H1 (cell line): Measurements from ENCODE around the gene WTIP. TPM values are rescaled to one million over a fixed set of nuclear protein-coding genes. Genes with fewer than 3 reads are reported as not detected.

Experiments used
- CTCF ChIA-PET: fragments of 300-600 bp; sonication (Branson Sonifier 250); formaldehyde crosslinking; loops from one replicate; lab custom pipeline; 2021; ENCODE audit not compliant: partially characterized antibody; lab: Charles Lee
- POLR2A ChIA-PET: fragments of 300-600 bp; sonication (Branson Sonifier 250); formaldehyde crosslinking; loops from one replicate; lab custom pipeline; 2021; ENCODE audit warnings: inconsistent platforms; ENCODE audit not compliant: partially characterized antibody; lab: Charles Lee
- DNase-seq, 2 experiments: peaks; one replicate each; pipeline versions ENCODE4 v3.0.0 to v3.0.0-alpha.2; 2010 to 2022; ENCODE audit warnings: low spot score in 2 of 2, low read depth in 1 of 2, mixed read lengths in 1 of 2
- FAIRE-seq: peaks from 2 replicates; lab custom pipeline; 2011; peaks lifted over from hg19 to GRCh38; lab: Jason Lieb, UNC
- H2AFZ ChIP-seq: 2 replicates; pipeline ENCODE4 v1.8.1; 2012; ENCODE audit warnings: low read length, inconsistent platforms
- H2AK5ac ChIP-seq: 2 replicates; pipeline ENCODE4 v1.6.1; 2013; ENCODE audit warnings: low read depth, low read length
- H2BK120ac ChIP-seq: replicated peaks from 2 replicates; pipeline ENCODE3; 2013; ENCODE audit warnings: low read depth, low read length, inconsistent platforms
- H2BK12ac ChIP-seq: 2 replicates; pipeline ENCODE4 v1.6.1; 2013; ENCODE audit warnings: low read depth, low read length
- H2BK15ac ChIP-seq: 2 replicates; pipeline ENCODE4 v1.6.1; 2013; ENCODE audit warnings: low read length
- H2BK20ac ChIP-seq: 2 replicates; pipeline ENCODE4 v1.6.1; 2013; ENCODE audit warnings: low read length
- H2BK5ac ChIP-seq: 2 replicates; pipeline ENCODE4 v1.6.1; 2013; ENCODE audit warnings: low read depth, low read length
- H3K14ac ChIP-seq: 2 replicates; pipeline ENCODE4 v1.6.1; 2013; ENCODE audit warnings: inconsistent platforms; ENCODE audit not compliant: insufficient read length
- H3K18ac ChIP-seq: 2 replicates; pipeline ENCODE4 v1.6.1; 2013; ENCODE audit warnings: low read length; ENCODE audit errors: extremely low read depth
- H3K23ac ChIP-seq: 2 replicates; pipeline ENCODE4 v1.6.1; 2013; ENCODE audit warnings: inconsistent platforms; ENCODE audit not compliant: insufficient read length
- H3K23me2 ChIP-seq: 2 replicates; pipeline ENCODE4 v1.6.1; 2013; ENCODE audit warnings: low read depth, low read length
- H3K27ac ChIP-seq: 2 replicates; pipeline ENCODE4 v1.6.1; 2011; ENCODE audit warnings: low read depth, low read length, inconsistent platforms
- H3K27me3 ChIP-seq, 4 experiments: replicated peaks in 1 of 4; 1 replicate in 1 of 4; 2 replicates in 3 of 4; pipeline versions ENCODE4 v1.6.1 to v1.8.1; 2011 to 2013; ENCODE audit warnings: low read length in 3 of 4, mild to moderate bottlenecking in 3 of 4, inconsistent platforms in 2 of 4, mixed read lengths in 2 of 4, moderate library complexity in 1 of 4; ENCODE audit not compliant: control insufficient read depth in 3 of 4, insufficient read depth in 3 of 4; ENCODE audit errors: extremely low read depth in 1 of 4
- H3K36me3 ChIP-seq, 4 experiments: 2 replicates each; pipeline versions ENCODE4 v1.6.1 to v1.8.1; 2011 to 2013; ENCODE audit warnings: mild to moderate bottlenecking in 4 of 4, low read length in 3 of 4, moderate library complexity in 2 of 4, control low read depth in 1 of 4, inconsistent platforms in 1 of 4; ENCODE audit not compliant: insufficient read depth in 4 of 4, control insufficient read depth in 2 of 4
- H3K4ac ChIP-seq: replicated peaks from 2 replicates; pipeline ENCODE3; 2013; ENCODE audit warnings: low read length, low read depth, mixed read lengths, inconsistent platforms; ENCODE audit not compliant: insufficient read length
- H3K4me1 ChIP-seq, 4 experiments: replicated peaks in 1 of 4; 1 replicate in 1 of 4; 2 replicates in 3 of 4; pipeline versions ENCODE4 v1.6.1 to v1.8.1; 2011 to 2013; ENCODE audit warnings: low read length in 3 of 4, inconsistent platforms in 2 of 4, mixed read lengths in 1 of 4; ENCODE audit not compliant: insufficient read depth in 4 of 4, control insufficient read depth in 3 of 4
- H3K4me2 ChIP-seq, 2 experiments: 2 replicates each; pipeline versions ENCODE4 v1.6.1 to v1.8.1; 2011 to 2013; ENCODE audit warnings: low read depth in 2 of 2, low read length in 2 of 2, control low read depth in 1 of 2, inconsistent platforms in 1 of 2, mild to moderate bottlenecking in 1 of 2; ENCODE audit not compliant: insufficient read depth in 1 of 2
- H3K4me3 ChIP-seq, 4 experiments: fragments of 200-600, 300-600 bp in 1 of 4; sonication (generic), shearing (Covaris generic), sonication (Bioruptor Twin) in 1 of 4; 2 replicates each; pipeline versions ENCODE4 v1.5.1 to v1.8.1; 2011 to 2016; ENCODE audit warnings: low read length in 4 of 4, low read depth in 3 of 4, control low read depth in 2 of 4, inconsistent platforms in 2 of 4, mild to moderate bottlenecking in 2 of 4, mixed read lengths in 1 of 4, moderate library complexity in 1 of 4; ENCODE audit not compliant: insufficient read depth in 2 of 4; ENCODE audit errors: extremely low read depth in 1 of 4
- H3K56ac ChIP-seq: replicated peaks from 2 replicates; pipeline ENCODE3; 2013; ENCODE audit warnings: low read depth, mild to moderate bottlenecking, mixed read lengths, low read length, inconsistent platforms; ENCODE audit not compliant: insufficient read length
- H3K79me1 ChIP-seq: 2 replicates; pipeline ENCODE4 v1.6.1; 2013; ENCODE audit warnings: low read depth, low read length, control low read depth
- H3K79me2 ChIP-seq, 2 experiments: 2 replicates each; pipeline versions ENCODE4 v1.6.1 to v1.8.1; 2012 to 2013; ENCODE audit warnings: low read length in 2 of 2, mild to moderate bottlenecking in 2 of 2, inconsistent platforms in 1 of 2; ENCODE audit not compliant: insufficient read depth in 2 of 2, control insufficient read depth in 1 of 2
- H3K9ac ChIP-seq, 4 experiments: replicated peaks in 1 of 4; 1 replicate in 1 of 4; 2 replicates in 3 of 4; pipeline versions ENCODE4 v1.6.1 to v1.8.1; 2011 to 2013; ENCODE audit warnings: low read depth in 3 of 4, low read length in 3 of 4, control low read depth in 2 of 4, mild to moderate bottlenecking in 2 of 4, moderate library complexity in 2 of 4, inconsistent platforms in 1 of 4; ENCODE audit errors: extremely low read depth in 1 of 4
- H3K9me3 ChIP-seq, 2 experiments: 2 replicates each; pipeline versions ENCODE4 v1.6.1 to v1.8.1; 2012 to 2013; ENCODE audit warnings: mild to moderate bottlenecking in 2 of 2, moderate library complexity in 2 of 2, control low read depth in 1 of 2, inconsistent platforms in 1 of 2, low read depth in 1 of 2, low read length in 1 of 2, mixed read lengths in 1 of 2; ENCODE audit not compliant: insufficient read depth in 2 of 2
- H4K20me1 ChIP-seq, 2 experiments: replicated peaks in 1 of 2; 2 replicates each; pipeline versions ENCODE3 to v1.8.1; 2011 to 2013; ENCODE audit warnings: inconsistent platforms in 2 of 2, low read length in 2 of 2, mild to moderate bottlenecking in 1 of 2; ENCODE audit not compliant: insufficient read depth in 2 of 2, control insufficient read depth in 1 of 2
- H4K5ac ChIP-seq: 2 replicates; pipeline ENCODE4 v1.6.1; 2013; ENCODE audit warnings: low read length, low read depth, mixed read lengths, inconsistent platforms; ENCODE audit not compliant: insufficient read length
- H4K8ac ChIP-seq: 2 replicates; pipeline ENCODE4 v1.8.0; 2013; ENCODE audit warnings: mild to moderate bottlenecking, moderate library complexity, low read length, inconsistent platforms; ENCODE audit not compliant: insufficient read depth; ENCODE audit errors: extremely low read depth
- H4K91ac ChIP-seq: replicated peaks from 2 replicates; pipeline ENCODE3; 2013; ENCODE audit warnings: low read length, mixed read lengths, inconsistent platforms; ENCODE audit not compliant: insufficient read length
- BRCA1 ChIP-seq: IDR thresholded peaks from 2 replicates; pipeline ENCODE4 v1.6.1; 2012; ENCODE audit warnings: low read depth, low read length, improper control_type of control experiment
- CHD2 ChIP-seq: IDR thresholded peaks from 2 replicates; pipeline ENCODE4 v1.6.1; 2012; ENCODE audit warnings: low read length, improper control_type of control experiment
- CREB1 ChIP-seq: IDR thresholded peaks from 2 replicates; pipeline ENCODE4 v1.6.1; 2012; ENCODE audit warnings: inconsistent platforms
- EGR1 ChIP-seq: IDR thresholded peaks from 2 replicates; pipeline ENCODE4 v1.6.1; 2011; ENCODE audit warnings: low read depth, low read length, borderline replicate concordance
- EP300 ChIP-seq, 2 experiments: IDR thresholded peaks; 1 replicate in 1 of 2; 2 replicates in 1 of 2; pipeline ENCODE4 v1.6.1; 2011 to 2012; ENCODE audit warnings: low read depth in 2 of 2, low read length in 2 of 2, mild to moderate bottlenecking in 2 of 2, borderline replicate concordance in 1 of 2, inconsistent platforms in 1 of 2, moderate library complexity in 1 of 2
- JUND ChIP-seq: IDR thresholded peaks from 2 replicates; pipeline ENCODE4 v1.6.1; 2011; ENCODE audit warnings: mild to moderate bottlenecking, improper control_type of control experiment, low read length
- KDM5A ChIP-seq: fragments of 200-600 bp; IDR thresholded peaks from 2 replicates; pipeline ENCODE4 v1.7.1; 2012; ENCODE audit warnings: mild to moderate bottlenecking, low read length, inconsistent platforms, mixed read lengths
- POU5F1 ChIP-seq: IDR thresholded peaks from 2 replicates; pipeline ENCODE4 v1.6.1; 2011; ENCODE audit warnings: low read depth, mild to moderate bottlenecking, low read length, moderate library complexity
- RAD21 ChIP-seq, 2 experiments: IDR thresholded peaks in 1 of 2; conservative IDR thresholded peaks in 1 of 2; 2 replicates each; pipeline ENCODE4 v1.6.1; 2011; ENCODE audit warnings: low read depth in 2 of 2, low read length in 2 of 2, improper control_type of control experiment in 1 of 2, inconsistent platforms in 1 of 2, mild to moderate bottlenecking in 1 of 2, moderate library complexity in 1 of 2
- RBBP5 ChIP-seq: IDR thresholded peaks from 2 replicates; pipeline ENCODE4 v1.7.1; 2012; ENCODE audit warnings: low read depth, mild to moderate bottlenecking, inconsistent platforms, low read length, moderate library complexity, borderline replicate concordance
- SIRT6 ChIP-seq: IDR thresholded peaks from one replicate; pipeline ENCODE4 v1.7.1; 2012; ENCODE audit warnings: low read length, inconsistent platforms
- TAF1 ChIP-seq: IDR thresholded peaks from 2 replicates; pipeline ENCODE4 v1.6.1; 2011; ENCODE audit warnings: mild to moderate bottlenecking, low read depth, low read length
- TEAD4 ChIP-seq: IDR thresholded peaks from 2 replicates; pipeline ENCODE4 v1.6.1; 2012; ENCODE audit warnings: low read depth, low read length, inconsistent platforms, mixed read lengths
- WGBS, 2 experiments: shearing (Covaris generic) in 1 of 2; methylation state at CpG; one replicate each; pipeline versions ENCODE4 v1.1.6 to v1.1.7; 2013 to 2015; ENCODE audit warnings: low lambda C conversion rate in 2 of 2, mixed read lengths in 2 of 2, inconsistent platforms in 1 of 2, low coverage in 1 of 2, missing lambda C conversion rate in 1 of 2; ENCODE audit not compliant: insufficient replicate concordance in 2 of 2, insufficient coverage in 1 of 2, insufficient read length in 1 of 2; ENCODE audit errors: extremely low coverage in 1 of 2, missing lambda C conversion rate in 1 of 2; 5-methylcytosine and 5-hydroxymethylcytosine counted together
- polyA plus RNA-seq, 7 experiments: library from polyadenylated mRNA; depleted of rRNA in 3 of 7; stranded (reverse) in 5 of 7; unstranded in 2 of 7; fragments of >200 nt in 5 of 7; fragments of 200-250 nt in 2 of 7; gene quantifications; 1 replicate in 5 of 7; 2 replicates in 1 of 7; 4 replicates in 1 of 7; pipeline versions ENCODE4 v1.2.1 to v1.2.3, GENCODE V29; 2011 to 2013; ENCODE audit warnings: missing spikeins in 2 of 7, mixed read lengths in 2 of 7
- total RNA-seq: library from RNA; stranded (reverse); fragmentation: NEBNext Ultra II Directional; extraction: Animal tissue kit (Norgen Biotek cat#: 25700); gene quantifications from 2 replicates; pipeline ENCODE4 v1.2.1, GENCODE V29; 2021
- TF ChIP-seq, protein P1 (sequence below): IDR thresholded peaks from 2 replicates; pipeline ENCODE4 v1.6.1; 2011; ENCODE audit warnings: low read length, improper control_type of control experiment

The WTIP gene
- total and polyA plus RNA-seq, 2 of the 8 experiments (the other 6 are each of a cell fraction or from before 2014, with no cell fraction given) = 8.7 to 15.4 TPM

DNA sequence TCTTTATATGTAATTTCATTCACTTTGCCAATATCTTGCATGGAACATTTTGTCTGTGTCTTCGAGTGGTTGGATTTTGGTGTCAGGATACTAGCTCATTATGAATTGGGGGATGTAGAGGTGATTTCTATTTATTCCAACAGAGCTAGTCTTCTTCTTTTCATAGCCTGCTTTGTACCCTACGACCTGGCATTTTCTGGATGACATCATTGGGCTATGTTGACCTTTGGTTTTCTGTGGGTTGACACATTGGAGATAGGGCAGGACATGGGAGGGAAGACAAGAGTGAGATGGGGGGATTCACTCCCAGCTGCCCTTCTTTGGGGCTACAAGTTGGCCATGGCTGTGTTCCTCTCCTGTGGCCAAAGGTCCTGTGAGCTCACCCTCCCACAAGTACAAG, 38.0 kb downstream of the WTIP start:
- Histone ChIP-seq H2BK15ac (no peak overlapping the region), H3K4ac (no peak overlapping the region), H3K4me3 (no peak overlapping the region), H4K5ac (no peak overlapping the region), H2AK5ac (no peak overlapping the region), H3K23ac (no peak overlapping the region), H3K4me2 (no peak overlapping the region), H3K23me2 (no peaks in the 10 kb centered on the region), H3K79me1 (no peaks in the 10 kb centered on the region), H2BK20ac (no peak overlapping the region), H4K8ac (no peak overlapping the region), H2BK12ac (no peak overlapping the region), H3K79me2 (no peaks in the 10 kb centered on the region), H3K14ac (no peak overlapping the region), H2BK120ac (no peak overlapping the region), H2BK5ac (no peak overlapping the region), H3K4me1 (no peaks in the 10 kb centered on the region), H3K36me3 (no peaks in the 10 kb centered on the region), H3K18ac (no peak overlapping the region), H3K9me3 (peaks cover 8 to 9% of the 10 kb centered on the region in 2 experiments; a peak in 3 of 4 replicates), H4K91ac (no peak overlapping the region), H3K27ac (no peak overlapping the region), H4K20me1 (no peaks in the 10 kb centered on the region), H2AFZ (no peak overlapping the region), H3K27me3 (no peaks in the 10 kb centered on the region), H3K9ac (no peak overlapping the region), H3K56ac (no peak overlapping the region)
- no peak for DNase-seq
- ChIA-PET POLR2A (no interaction called here), CTCF (interaction anchor here (0.8 to 1.4 kb wide), 3 partner anchors 16 to 48 kb away, joined by 3 to 5 read pairs (median 3); no protein-coding TSS in a partner anchor)
- 69% methylated on average over 2 of the region's 2 CpGs; no CpG with 5 or more reads in 1 of the 2 experiments for WGBS, 2 experiments
- FAIRE-seq = no peak
- no peak for TF ChIP-seq CHD2
- no peak for TF ChIP-seq JUND
- no peak for TF ChIP-seq POU5F1
- TF ChIP-seq EP300 (IDR thresholded peaks at IDR 0.05; ENCODE audit: borderline replicate concordance in 1 of 2, low read depth in 2 of 2, low read length in 2 of 2) = no peak
- no peak for TF ChIP-seq BRCA1
- TF ChIP-seq RBBP5 = no peak
- no peak for TF ChIP-seq SIRT6
- TF ChIP-seq CREB1 = no peak
- TF ChIP-seq, protein P1, sequence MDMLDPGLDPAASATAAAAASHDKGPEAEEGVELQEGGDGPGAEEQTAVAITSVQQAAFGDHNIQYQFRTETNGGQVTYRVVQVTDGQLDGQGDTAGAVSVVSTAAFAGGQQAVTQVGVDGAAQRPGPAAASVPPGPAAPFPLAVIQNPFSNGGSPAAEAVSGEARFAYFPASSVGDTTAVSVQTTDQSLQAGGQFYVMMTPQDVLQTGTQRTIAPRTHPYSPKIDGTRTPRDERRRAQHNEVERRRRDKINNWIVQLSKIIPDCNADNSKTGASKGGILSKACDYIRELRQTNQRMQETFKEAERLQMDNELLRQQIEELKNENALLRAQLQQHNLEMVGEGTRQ = no peak
- TF ChIP-seq EGR1 = no peak
- no peak for TF ChIP-seq TEAD4
- TF ChIP-seq TAF1 = no peak
- TF ChIP-seq KDM5A = no peak
- TF ChIP-seq RAD21 (IDR thresholded peaks at IDR 0.05 in 1 of 2, conservative IDR thresholded peaks at IDR 0.05 in 1 of 2; ENCODE audit: low read depth in 2 of 2, low read length in 2 of 2) = no peak
